Testis (tissue), 2 donors: ENCODE measurements around the gene MGAT5.

Experiments
- CTCF ChIP-seq, 3 experiments: fragments of 450-650 bp in 2 of 3; fragments of 200-600 bp in 1 of 3; sonication (generic) in 1 of 3; IDR thresholded peaks; one replicate each; pipeline ENCODE4 v1.5.1; 2016 to 2019; ENCODE audit warnings: antibody characterized with exemption in 3 of 3, mild to moderate bottlenecking in 2 of 3, moderate library complexity in 1 of 3
- POLR2A ChIP-seq: fragments of 450-650 bp; IDR thresholded peaks from one replicate; pipeline ENCODE4 v1.6.1; 2017; ENCODE audit warnings: antibody characterized with exemption, mild to moderate bottlenecking, moderate library complexity

GRCh38 chr2:134445985-134446382 lies 192.1 kb downstream of the MGAT5 start:
- TF ChIP-seq CTCF (IDR thresholded peaks at IDR 0.05): no peak
- TF ChIP-seq POLR2A: no peak
